H9 (cell line): Measurements from ENCODE around the gene PRODH2. TPM values are rescaled to one million over a fixed set of nuclear protein-coding genes. Genes with fewer than 3 reads are reported as not detected.

Source experiments
- DNase-seq: peaks from one replicate; pipeline ENCODE4 v3.0.0-alpha.2; 2017
- H2AFZ ChIP-seq: one replicate; pipeline ENCODE4 v1.6.1; 2013; ENCODE audit warnings: mild to moderate bottlenecking, low read length, control low read depth, moderate library complexity
- H2AK5ac ChIP-seq: 2 replicates; pipeline ENCODE4 v1.6.1; 2013; ENCODE audit warnings: low read length, control low read depth, mixed read lengths; ENCODE audit not compliant: insufficient read length
- H2BK120ac ChIP-seq: one replicate; pipeline ENCODE4 v1.6.1; 2013; ENCODE audit warnings: low read depth, mild to moderate bottlenecking, low read length, control low read depth, inconsistent platforms; ENCODE audit not compliant: poor library complexity, severe bottlenecking
- H2BK12ac ChIP-seq: 2 replicates; pipeline ENCODE4 v1.6.1; 2013; ENCODE audit warnings: low read length, control low read depth, mixed read lengths, low read depth; ENCODE audit not compliant: insufficient read length
- H2BK15ac ChIP-seq: 2 replicates; pipeline ENCODE4 v1.6.1; 2013; ENCODE audit warnings: low read depth, low read length, control low read depth
- H2BK20ac ChIP-seq: one replicate; pipeline ENCODE4 v1.6.1; 2013; ENCODE audit warnings: low read depth, mild to moderate bottlenecking, low read length, control low read depth, inconsistent platforms; ENCODE audit not compliant: poor library complexity, severe bottlenecking
- H2BK5ac ChIP-seq: 2 replicates; pipeline ENCODE4 v1.6.1; 2013; ENCODE audit warnings: low read length, control low read depth, mixed read lengths; ENCODE audit not compliant: insufficient read length
- H3K14ac ChIP-seq: 2 replicates; pipeline ENCODE4 v1.6.1; 2013; ENCODE audit warnings: low read length, control low read depth; ENCODE audit not compliant: insufficient read depth
- H3K18ac ChIP-seq: 2 replicates; pipeline ENCODE4 v1.6.1; 2013; ENCODE audit warnings: low read depth, mild to moderate bottlenecking, mixed read lengths, low read length, control low read depth; ENCODE audit not compliant: insufficient read length
- H3K23ac ChIP-seq: 2 replicates; pipeline ENCODE4 v1.6.1; 2013; ENCODE audit warnings: low read length, control low read depth, mixed read lengths, low read depth; ENCODE audit not compliant: insufficient read length
- H3K23me2 ChIP-seq: 2 replicates; pipeline ENCODE4 v1.6.1; 2013; ENCODE audit warnings: low read depth, mild to moderate bottlenecking, mixed read lengths, low read length, control low read depth; ENCODE audit not compliant: insufficient read length, poor library complexity, severe bottlenecking
- H3K27ac ChIP-seq: 2 replicates; pipeline ENCODE4 v1.5.1; 2013; ENCODE audit warnings: low read length, control low read depth, mixed read lengths, low read depth; ENCODE audit not compliant: insufficient read length
- H3K27me3 ChIP-seq: 2 replicates; pipeline ENCODE4 v1.6.1; 2013; ENCODE audit warnings: low read length, control low read depth, inconsistent platforms; ENCODE audit not compliant: insufficient read depth
- H3K4ac ChIP-seq: 2 replicates; pipeline ENCODE4 v1.6.1; 2013; ENCODE audit warnings: low read depth, mild to moderate bottlenecking, control low read depth, inconsistent platforms, low read length, moderate library complexity
- H3K4me1 ChIP-seq: 2 replicates; pipeline ENCODE4 v1.6.1; 2013; ENCODE audit warnings: low read length, control low read depth, inconsistent platforms; ENCODE audit not compliant: insufficient read depth
- H3K4me2 ChIP-seq: 2 replicates; pipeline ENCODE4 v1.6.1; 2013; ENCODE audit warnings: low read length, control low read depth, mixed read lengths; ENCODE audit not compliant: insufficient read length, insufficient read depth
- H3K56ac ChIP-seq: 2 replicates; pipeline ENCODE4 v1.6.1; 2013; ENCODE audit warnings: low read depth, mild to moderate bottlenecking, mixed read lengths, low read length, control low read depth; ENCODE audit not compliant: insufficient read length
- H3K79me1 ChIP-seq: 2 replicates; pipeline ENCODE4 v1.6.1; 2013; ENCODE audit warnings: low read depth, mild to moderate bottlenecking, moderate library complexity, low read length, control low read depth, inconsistent platforms; ENCODE audit not compliant: insufficient read depth, poor library complexity, severe bottlenecking
- H3K79me2 ChIP-seq: 2 replicates; pipeline ENCODE4 v1.6.1; 2013; ENCODE audit warnings: low read length, control low read depth, inconsistent platforms; ENCODE audit not compliant: insufficient read depth
- H3K9ac ChIP-seq: 2 replicates; pipeline ENCODE4 v1.6.1; 2013; ENCODE audit warnings: low read length, control low read depth, mixed read lengths; ENCODE audit not compliant: insufficient read length; ENCODE audit errors: extremely low read depth
- H3K9me3 ChIP-seq: one replicate; pipeline ENCODE4 v1.6.1; 2013; ENCODE audit warnings: low read depth, low read length, inconsistent platforms; ENCODE audit not compliant: control insufficient read depth
- H3T11ph ChIP-seq: one replicate; pipeline ENCODE4 v1.6.1; 2013; ENCODE audit warnings: mild to moderate bottlenecking, low read length, control low read depth, inconsistent platforms
- H4K20me1 ChIP-seq: one replicate; pipeline ENCODE4 v1.6.1; 2013; ENCODE audit not compliant: control insufficient read depth, insufficient read length, insufficient read depth
- H4K5ac ChIP-seq: 2 replicates; pipeline ENCODE4 v1.6.1; 2013; ENCODE audit warnings: low read depth, mild to moderate bottlenecking, mixed read lengths, low read length, control low read depth; ENCODE audit not compliant: insufficient read length
- H4K8ac ChIP-seq: replicated peaks from 2 replicates; pipeline ENCODE4 v1.6.1; 2013; ENCODE audit warnings: low read length, control low read depth, mixed read lengths, low read depth; ENCODE audit not compliant: insufficient read length
- H4K91ac ChIP-seq: 2 replicates; pipeline ENCODE4 v1.6.1; 2013; ENCODE audit warnings: low read depth, mild to moderate bottlenecking, moderate library complexity, mixed read lengths, low read length, control low read depth; ENCODE audit not compliant: insufficient read length
- H3K27ac Mint-ChIP-seq, 3 experiments: 2 replicates in 2 of 3; 3 replicates in 1 of 3; pipeline ENCODE4 v1.8.0; 2020 to 2021; ENCODE audit warnings: mixed read lengths in 3 of 3, mild to moderate bottlenecking in 1 of 3, moderate library complexity in 1 of 3
- H3K27me3 Mint-ChIP-seq: 2 replicates; pipeline ENCODE4 v1.8.0; 2021; ENCODE audit warnings: low read depth, mild to moderate bottlenecking, moderate library complexity, mixed read lengths
- H3K36me3 Mint-ChIP-seq, 3 experiments: 2 replicates in 2 of 3; 3 replicates in 1 of 3; pipeline ENCODE4 v1.8.0; 2020 to 2021; ENCODE audit warnings: low read depth in 3 of 3, mixed read lengths in 3 of 3; ENCODE audit not compliant: insufficient read depth in 1 of 3
- H3K4me1 Mint-ChIP-seq, 2 experiments: 2 replicates each; pipeline ENCODE4 v1.8.0; 2020; ENCODE audit warnings: mixed read lengths in 2 of 2
- H3K4me3 Mint-ChIP-seq, 2 experiments: 2 replicates in 1 of 2; 3 replicates in 1 of 2; pipeline ENCODE4 v1.8.0; 2020 to 2021; ENCODE audit warnings: mild to moderate bottlenecking in 2 of 2, mixed read lengths in 2 of 2, moderate library complexity in 1 of 2
- H3K9me3 Mint-ChIP-seq, 2 experiments: 2 replicates in 1 of 2; 3 replicates in 1 of 2; pipeline ENCODE4 v1.8.0; 2020; ENCODE audit warnings: mild to moderate bottlenecking in 2 of 2, mixed read lengths in 2 of 2, moderate library complexity in 1 of 2
- WGBS: extraction: QIAGEN DNeasy Blood & Tissue Kit; methylation state at CpG from one replicate; pipeline ENCODE4 v1.1.7; 2013; ENCODE audit warnings: missing lambda C conversion rate, low lambda C conversion rate, mixed read lengths; ENCODE audit not compliant: insufficient read length; ENCODE audit errors: extremely low coverage; 5-methylcytosine and 5-hydroxymethylcytosine counted together
- total RNA-seq: library from RNA; stranded (reverse); gene quantifications from 2 replicates; pipeline ENCODE4 v1.2.1, GENCODE V29; 2021
- TF ChIP-seq, protein P1 (sequence below): fragments of 200-600 bp; sonication (generic); conservative IDR thresholded peaks from 3 replicates; pipeline ENCODE4 v1.8.0; 2021; ENCODE audit warnings: antibody characterized with exemption, mild to moderate bottlenecking

PRODH2 gene
- total RNA-seq, 1 experiment from 2014 or later: not detected

- no CpG with 5 or more reads among the region's 26 CpGs for WGBS
- Histone ChIP-seq H3K9me3 (no peaks in the 10 kb centered on the region), H2BK120ac (no peak overlapping the region), H3K79me2 (no peaks in the 10 kb centered on the region), H2AFZ (no peak overlapping the region), H3K23me2 (peaks cover 15% of the 10 kb centered on the region), H3K4ac (no peak overlapping the region), H3K14ac (no peak overlapping the region; the same call in 1 of the 2 replicates), H3K79me1 (no peaks in the 10 kb centered on the region), H2BK15ac (no peak overlapping the region), H3K18ac (no peak overlapping the region), H3T11ph (no peak overlapping the region), H3K23ac (no peak overlapping the region), H3K4me1 (no peaks in the 10 kb centered on the region), H3K9ac (no peak overlapping the region), H3K27me3 (peaks cover 23% of the 10 kb centered on the region; the same call in 1 of the 2 replicates), H4K91ac (no peak overlapping the region), H4K8ac (no peak overlapping the region), H4K20me1 (no peaks in the 10 kb centered on the region), H2AK5ac (no peak overlapping the region), H2BK12ac (no peak overlapping the region), H4K5ac (no peak overlapping the region), H3K27ac (no peak overlapping the region), H3K56ac (no peak overlapping the region), H2BK5ac (no peak overlapping the region), H2BK20ac (no peak overlapping the region), H3K4me2 (peak overlapping the region; percentile 72)
- Mint-ChIP-seq H3K27me3 (peaks cover 84% of the 10 kb centered on the region), H3K27ac (peak overlapping the region in 1 of 3 experiments; percentile 76; a peak in 1 of 7 replicates), H3K9me3 (peaks cover 2 to 3% of the 10 kb centered on the region in 2 experiments; a peak in 2 of 5 replicates), H3K36me3 (no peaks in the 10 kb centered on the region; a peak in 1 of 7 replicates), H3K4me1 (peaks cover 21 to 32% of the 10 kb centered on the region in 2 experiments), H3K4me3 (peak overlapping the region; percentile 64 to 90)
- TF ChIP-seq, protein P1, sequence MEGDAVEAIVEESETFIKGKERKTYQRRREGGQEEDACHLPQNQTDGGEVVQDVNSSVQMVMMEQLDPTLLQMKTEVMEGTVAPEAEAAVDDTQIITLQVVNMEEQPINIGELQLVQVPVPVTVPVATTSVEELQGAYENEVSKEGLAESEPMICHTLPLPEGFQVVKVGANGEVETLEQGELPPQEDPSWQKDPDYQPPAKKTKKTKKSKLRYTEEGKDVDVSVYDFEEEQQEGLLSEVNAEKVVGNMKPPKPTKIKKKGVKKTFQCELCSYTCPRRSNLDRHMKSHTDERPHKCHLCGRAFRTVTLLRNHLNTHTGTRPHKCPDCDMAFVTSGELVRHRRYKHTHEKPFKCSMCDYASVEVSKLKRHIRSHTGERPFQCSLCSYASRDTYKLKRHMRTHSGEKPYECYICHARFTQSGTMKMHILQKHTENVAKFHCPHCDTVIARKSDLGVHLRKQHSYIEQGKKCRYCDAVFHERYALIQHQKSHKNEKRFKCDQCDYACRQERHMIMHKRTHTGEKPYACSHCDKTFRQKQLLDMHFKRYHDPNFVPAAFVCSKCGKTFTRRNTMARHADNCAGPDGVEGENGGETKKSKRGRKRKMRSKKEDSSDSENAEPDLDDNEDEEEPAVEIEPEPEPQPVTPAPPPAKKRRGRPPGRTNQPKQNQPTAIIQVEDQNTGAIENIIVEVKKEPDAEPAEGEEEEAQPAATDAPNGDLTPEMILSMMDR: peak; percentile 38; the same call in 1 of the 3 replicates
- DNase-seq: peak; percentile 71
Measured at GRCh38 chr19:35846038-35846668, 33.5 kb upstream of the PRODH2 start.
